Stimulated activated CD4-positive, alpha-beta T cell treated with anti-CD3 and anti-CD28 coated beads, Interleukin-4, amount 100 ng/mL, for 4 hours (primary cell): Measurements from ENCODE around the gene OR2T8.

ENCODE experiments used
- DNase-seq, 2 experiments: peaks; one replicate each; pipeline ENCODE4 v3.0.0-alpha.2; 2020

OR2T8 gene

GRCh38 chr1:247919952-247920351 lies at the start of gene OR2T8:
TSS of gene OR2T8 (plus strand) at chr1:247920252. CDS start at chr1:247921018, 766 bp downstream.
- no peak for DNase-seq

GRCh38 chr1:247883346-247883745 lies 36.7 kb upstream of the OR2T8 start:
- no peak for DNase-seq

- DNase-seq, result no peak
Observed at GRCh38 chr1:247884797-247885413, 35.1 kb upstream of the OR2T8 start.

- DNase-seq, result no peak
Observed at GRCh38 chr1:247895163-247895637, 24.9 kb upstream of the OR2T8 start, which contains the start of gene OR2W3. TSS of gene OR2W3 (plus strand) at chr1:247895587. CDS start at chr1:247895587, 0 bp downstream.

GRCh38 chr1:247895976-247896375 lies 24.1 kb upstream of the OR2T8 start:
- no peak for DNase-seq

GRCh38 chr1:247904122-247904521 lies 15.9 kb upstream of the OR2T8 start:
- DNase-seq, result no peak

GRCh38 chr1:247905181-247905580 lies 14.9 kb upstream of the OR2T8 start:
- no peak for DNase-seq

- DNase-seq, result no peak
Observed at GRCh38 chr1:247905910-247906503, 14.0 kb upstream of the OR2T8 start.

GRCh38 chr1:247906504-247907047 lies 13.5 kb upstream of the OR2T8 start:
- DNase-seq, result no peak

GRCh38 chr1:247908766-247909165 lies 11.3 kb upstream of the OR2T8 start:
- no peak for DNase-seq

GRCh38 chr1:247913786-247914185 lies 6.3 kb upstream of the OR2T8 start:
- DNase-seq, result no peak

GRCh38 chr1:247914941-247915662 lies 5.0 kb upstream of the OR2T8 start:
- DNase-seq, result no peak

GRCh38 chr1:247923941-247924340 lies 3.9 kb downstream of the OR2T8 start:
- DNase-seq, result no peak

- no peak for DNase-seq
Observed at GRCh38 chr1:247924868-247925267, 4.8 kb downstream of the OR2T8 start, which contains the start of gene OR2AJ1. TSS of gene OR2AJ1 (plus strand) at chr1:247924889. CDS start at chr1:247933769, 8,880 bp downstream.

GRCh38 chr1:247933989-247934388 lies 13.9 kb downstream of the OR2T8 start:
- DNase-seq, result no peak

GRCh38 chr1:247935781-247936180 lies 15.7 kb downstream of the OR2T8 start:
- DNase-seq, result no peak

- no peak for DNase-seq
Observed at GRCh38 chr1:247936415-247936814, 16.4 kb downstream of the OR2T8 start.

- peak; percentile 84 to 92 for DNase-seq
Observed at GRCh38 chr1:247936965-247937734, 17.1 kb downstream of the OR2T8 start.

GRCh38 chr1:247942624-247943023 lies 22.6 kb downstream of the OR2T8 start:
- no peak for DNase-seq

- DNase-seq, result no peak
Observed at GRCh38 chr1:247948558-247948957, 28.5 kb downstream of the OR2T8 start, which contains the start of gene OR2L8. TSS of gene OR2L8 (plus strand) at chr1:247948858. CDS start at chr1:247948858, 0 bp downstream.

- DNase-seq, result no peak
Observed at GRCh38 chr1:247953408-247953807, 33.4 kb downstream of the OR2T8 start.

GRCh38 chr1:247961791-247962190 lies 41.7 kb downstream of the OR2T8 start:
- no peak for DNase-seq
